GM23338 (cell line): ENCODE measurements around the gene ESR2. TPM values are rescaled to one million over a fixed set of nuclear protein-coding genes. Genes with fewer than 3 reads are reported as not detected.

Experiments used
- ATAC-seq: fragments of 200-7000 bp; cut with Tn5 transposase; 3 replicates; pipeline ENCODE4 v1.9.1; 2020
- DNase-seq: peaks from one replicate; pipeline ENCODE4 v3.0.0-alpha.2; 2015; ENCODE audit warnings: low spot score
- H2AFZ ChIP-seq: fragments of 200-600 bp; sonication (generic); 2 replicates; pipeline ENCODE4 v1.8.0; 2016; ENCODE audit warnings: antibody characterized with exemption, mild to moderate bottlenecking, moderate library complexity
- H3F3A ChIP-seq: fragments of 200-600 bp; sonication (generic); replicated peaks from 2 replicates; pipeline ENCODE4 v1.8.0; 2017; ENCODE audit warnings: antibody characterized with exemption, mixed run types, low read depth
- H3K27ac ChIP-seq: fragments of 200-600 bp; sonication (generic); 2 replicates; pipeline ENCODE4 v1.6.1; 2016; ENCODE audit warnings: low read depth
- H3K27me3 ChIP-seq: fragments of 200-600 bp; sonication (generic); 2 replicates; pipeline ENCODE4 v1.8.0; 2016; ENCODE audit warnings: mild to moderate bottlenecking, mixed run types, moderate library complexity; ENCODE audit not compliant: insufficient read depth
- H3K36me3 ChIP-seq: fragments of 200-600 bp; sonication (generic); 2 replicates; pipeline ENCODE4 v1.8.0; 2016; ENCODE audit warnings: mild to moderate bottlenecking; ENCODE audit not compliant: insufficient read depth
- H3K4me1 ChIP-seq: fragments of 200-600 bp; sonication (generic); 2 replicates; pipeline ENCODE4 v1.8.0; 2016; ENCODE audit warnings: mild to moderate bottlenecking, moderate library complexity; ENCODE audit not compliant: insufficient read depth
- H3K4me2 ChIP-seq: fragments of 200-600 bp; sonication (generic); 2 replicates; pipeline ENCODE4 v1.7.1; 2017; ENCODE audit warnings: mixed run types
- H3K4me3 ChIP-seq: fragments of 200-600 bp; sonication (generic); 2 replicates; pipeline ENCODE4 v1.6.1; 2016; ENCODE audit warnings: mixed run types
- H3K79me2 ChIP-seq: fragments of 200-600 bp; sonication (generic); replicated peaks from 2 replicates; pipeline ENCODE4 v1.8.0; 2017; ENCODE audit warnings: mild to moderate bottlenecking; ENCODE audit not compliant: insufficient read depth
- H3K9me2 ChIP-seq: fragments of 200-600 bp; sonication (generic); 2 replicates; pipeline ENCODE4 v1.8.0; 2017; ENCODE audit not compliant: insufficient read depth
- H4K20me1 ChIP-seq: fragments of 200-600 bp; sonication (generic); replicated peaks from 2 replicates; pipeline ENCODE4 v1.8.0; 2017; ENCODE audit warnings: mild to moderate bottlenecking; ENCODE audit not compliant: insufficient read depth
- H3K27ac Mint-ChIP-seq: 2 replicates; pipeline ENCODE4 v1.8.0; 2020; ENCODE audit warnings: inconsistent platforms, mild to moderate bottlenecking, moderate library complexity, mixed read lengths
- H3K27me3 Mint-ChIP-seq: 3 replicates; pipeline ENCODE4 v1.8.0; 2022; ENCODE audit warnings: low read depth, mild to moderate bottlenecking, moderate library complexity, mixed read lengths, inconsistent platforms; ENCODE audit not compliant: insufficient read depth, poor library complexity
- H3K36me3 Mint-ChIP-seq: 3 replicates; pipeline ENCODE4 v1.8.0; 2021; ENCODE audit warnings: low read depth, mild to moderate bottlenecking, inconsistent platforms, moderate library complexity, mixed read lengths
- H3K4me1 Mint-ChIP-seq: 3 replicates; pipeline ENCODE4 v1.8.0; 2020; ENCODE audit warnings: mild to moderate bottlenecking, inconsistent platforms, mixed read lengths
- H3K4me3 Mint-ChIP-seq: 3 replicates; pipeline ENCODE4 v1.8.0; 2021; ENCODE audit warnings: moderate library complexity, mild to moderate bottlenecking, inconsistent platforms, mixed read lengths
- H3K9me3 Mint-ChIP-seq: 3 replicates; pipeline ENCODE4 v1.8.0; 2020; ENCODE audit warnings: moderate library complexity, mild to moderate bottlenecking, inconsistent platforms, mixed read lengths
- CREB1 ChIP-seq: fragments of 250-450 bp; sonication (Bioruptor Pico); IDR thresholded peaks from 2 replicates; pipeline ENCODE4 v1.5.0; 2020; ENCODE audit warnings: low read depth, mild to moderate bottlenecking, moderate library complexity
- CTCF ChIP-seq, 2 experiments: fragments of 200-600 bp in 1 of 2; sonication (generic) in 1 of 2; conservative IDR thresholded peaks; 2 replicates each; pipeline versions ENCODE4 v1.5.1 to v1.6.1; 2016 to 2017; ENCODE audit warnings: antibody characterized with exemption in 2 of 2, low read depth in 2 of 2, mild to moderate bottlenecking in 2 of 2, moderate library complexity in 1 of 2
- ETS1 ChIP-seq: IDR thresholded peaks from 2 replicates; pipeline ENCODE4 v1.6.1; 2016; ENCODE audit warnings: antibody characterized with exemption
- EZH2 ChIP-seq: fragments of 200-600 bp; sonication (generic); IDR thresholded peaks from one replicate; pipeline ENCODE4 v1.8.0; 2017; ENCODE audit warnings: antibody characterized with exemption, mild to moderate bottlenecking, low read depth; ENCODE audit not compliant: unreplicated experiment
- JUNB ChIP-seq: IDR thresholded peaks from one replicate; pipeline ENCODE4 v1.6.1; 2016; ENCODE audit warnings: antibody characterized with exemption; ENCODE audit not compliant: unreplicated experiment
- NANOG ChIP-seq: IDR thresholded peaks from 2 replicates; pipeline ENCODE4 v1.6.1; 2016; ENCODE audit warnings: antibody characterized with exemption, borderline replicate concordance
- POLR2AphosphoS5 ChIP-seq: IDR thresholded peaks from 2 replicates; pipeline ENCODE4 v1.6.1; 2016; ENCODE audit warnings: antibody characterized with exemption, low read depth
- STAT1 ChIP-seq: IDR thresholded peaks from one replicate; pipeline ENCODE4 v1.6.1; 2016; ENCODE audit warnings: antibody characterized with exemption; ENCODE audit not compliant: unreplicated experiment
- ZNF114 ChIP-seq: fragments of 250-450 bp; sonication (Bioruptor Pico); IDR thresholded peaks from 2 replicates; pipeline ENCODE4 v1.5.0; 2020; ENCODE audit warnings: mild to moderate bottlenecking, moderate library complexity
- ZNF331 ChIP-seq: fragments of 250-450 bp; sonication (Bioruptor Pico); IDR thresholded peaks from 2 replicates; pipeline ENCODE4 v1.5.0; 2020; ENCODE audit warnings: low read depth, mild to moderate bottlenecking, moderate library complexity
- polyA plus RNA-seq: library from polyadenylated mRNA; unstranded; fragments of >200 nt; fragmentation: Nextera tagmentation; extraction: Ambion mirVana; gene quantifications from 2 replicates; pipeline ENCODE4 v1.2.1, GENCODE V29; 2016
- total RNA-seq: library from RNA; depleted of rRNA; stranded (reverse); fragments of >200 nt; shearing (Covaris generic); gene quantifications from 2 replicates; pipeline ENCODE4 v1.2.3, GENCODE V29; 2014
- TF ChIP-seq, protein P1 (sequence below): IDR thresholded peaks from one replicate; pipeline ENCODE4 v1.6.1; 2018; ENCODE audit warnings: antibody characterized with exemption; ENCODE audit not compliant: unreplicated experiment
- TF ChIP-seq, protein P2 (sequence below): fragments of 250-450 bp; sonication (Bioruptor Pico); IDR thresholded peaks from 2 replicates; pipeline ENCODE4 v1.5.0; 2020; ENCODE audit warnings: mild to moderate bottlenecking, moderate library complexity

ESR2 gene
- total and polyA plus RNA-seq, 2 experiments from 2014 or later: 0.58 to 0.59 TPM

- Histone ChIP-seq H3F3A (peaks cover 6% of the 10 kb centered on the region; the same call in 1 of the 2 replicates), H3K9me2 (no peaks in the 10 kb centered on the region), H4K20me1 (no peaks in the 10 kb centered on the region; the same call in 1 of the 2 replicates), H3K27me3 (no peaks in the 10 kb centered on the region), H3K4me2 (no peak overlapping the region), H3K27ac (peak overlapping the region; percentile 80; the same call in 1 of the 2 replicates), H3K36me3 (peaks cover 3% of the 10 kb centered on the region; the same call in 1 of the 2 replicates), H3K4me3 (no peak overlapping the region), H3K4me1 (peaks cover 46% of the 10 kb centered on the region), H3K79me2 (peaks cover 21% of the 10 kb centered on the region), H2AFZ (no peak overlapping the region)
- Mint-ChIP-seq H3K9me3 (no peaks in the 10 kb centered on the region), H3K4me1 (peaks cover 71% of the 10 kb centered on the region), H3K27me3 (peaks cover 6% of the 10 kb centered on the region), H3K4me3 (no peak overlapping the region), H3K27ac (0 out of 2 replicates have a peak overlapping the region, but pooled peaks have one; percentile 17), H3K36me3 (peaks cover 44% of the 10 kb centered on the region)
- DNase-seq (no peak), ATAC-seq (no peak)
- TF ChIP-seq CTCF (conservative IDR thresholded peaks at IDR 0.05; ENCODE audit: low read depth in 2 of 2): no peak
- no peak for TF ChIP-seq EZH2
- TF ChIP-seq, protein P1, sequence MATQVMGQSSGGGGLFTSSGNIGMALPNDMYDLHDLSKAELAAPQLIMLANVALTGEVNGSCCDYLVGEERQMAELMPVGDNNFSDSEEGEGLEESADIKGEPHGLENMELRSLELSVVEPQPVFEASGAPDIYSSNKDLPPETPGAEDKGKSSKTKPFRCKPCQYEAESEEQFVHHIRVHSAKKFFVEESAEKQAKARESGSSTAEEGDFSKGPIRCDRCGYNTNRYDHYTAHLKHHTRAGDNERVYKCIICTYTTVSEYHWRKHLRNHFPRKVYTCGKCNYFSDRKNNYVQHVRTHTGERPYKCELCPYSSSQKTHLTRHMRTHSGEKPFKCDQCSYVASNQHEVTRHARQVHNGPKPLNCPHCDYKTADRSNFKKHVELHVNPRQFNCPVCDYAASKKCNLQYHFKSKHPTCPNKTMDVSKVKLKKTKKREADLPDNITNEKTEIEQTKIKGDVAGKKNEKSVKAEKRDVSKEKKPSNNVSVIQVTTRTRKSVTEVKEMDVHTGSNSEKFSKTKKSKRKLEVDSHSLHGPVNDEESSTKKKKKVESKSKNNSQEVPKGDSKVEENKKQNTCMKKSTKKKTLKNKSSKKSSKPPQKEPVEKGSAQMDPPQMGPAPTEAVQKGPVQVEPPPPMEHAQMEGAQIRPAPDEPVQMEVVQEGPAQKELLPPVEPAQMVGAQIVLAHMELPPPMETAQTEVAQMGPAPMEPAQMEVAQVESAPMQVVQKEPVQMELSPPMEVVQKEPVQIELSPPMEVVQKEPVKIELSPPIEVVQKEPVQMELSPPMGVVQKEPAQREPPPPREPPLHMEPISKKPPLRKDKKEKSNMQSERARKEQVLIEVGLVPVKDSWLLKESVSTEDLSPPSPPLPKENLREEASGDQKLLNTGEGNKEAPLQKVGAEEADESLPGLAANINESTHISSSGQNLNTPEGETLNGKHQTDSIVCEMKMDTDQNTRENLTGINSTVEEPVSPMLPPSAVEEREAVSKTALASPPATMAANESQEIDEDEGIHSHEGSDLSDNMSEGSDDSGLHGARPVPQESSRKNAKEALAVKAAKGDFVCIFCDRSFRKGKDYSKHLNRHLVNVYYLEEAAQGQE: no peak
- no peak for TF ChIP-seq STAT1
- TF ChIP-seq JUNB: no peak
- TF ChIP-seq, protein P2, sequence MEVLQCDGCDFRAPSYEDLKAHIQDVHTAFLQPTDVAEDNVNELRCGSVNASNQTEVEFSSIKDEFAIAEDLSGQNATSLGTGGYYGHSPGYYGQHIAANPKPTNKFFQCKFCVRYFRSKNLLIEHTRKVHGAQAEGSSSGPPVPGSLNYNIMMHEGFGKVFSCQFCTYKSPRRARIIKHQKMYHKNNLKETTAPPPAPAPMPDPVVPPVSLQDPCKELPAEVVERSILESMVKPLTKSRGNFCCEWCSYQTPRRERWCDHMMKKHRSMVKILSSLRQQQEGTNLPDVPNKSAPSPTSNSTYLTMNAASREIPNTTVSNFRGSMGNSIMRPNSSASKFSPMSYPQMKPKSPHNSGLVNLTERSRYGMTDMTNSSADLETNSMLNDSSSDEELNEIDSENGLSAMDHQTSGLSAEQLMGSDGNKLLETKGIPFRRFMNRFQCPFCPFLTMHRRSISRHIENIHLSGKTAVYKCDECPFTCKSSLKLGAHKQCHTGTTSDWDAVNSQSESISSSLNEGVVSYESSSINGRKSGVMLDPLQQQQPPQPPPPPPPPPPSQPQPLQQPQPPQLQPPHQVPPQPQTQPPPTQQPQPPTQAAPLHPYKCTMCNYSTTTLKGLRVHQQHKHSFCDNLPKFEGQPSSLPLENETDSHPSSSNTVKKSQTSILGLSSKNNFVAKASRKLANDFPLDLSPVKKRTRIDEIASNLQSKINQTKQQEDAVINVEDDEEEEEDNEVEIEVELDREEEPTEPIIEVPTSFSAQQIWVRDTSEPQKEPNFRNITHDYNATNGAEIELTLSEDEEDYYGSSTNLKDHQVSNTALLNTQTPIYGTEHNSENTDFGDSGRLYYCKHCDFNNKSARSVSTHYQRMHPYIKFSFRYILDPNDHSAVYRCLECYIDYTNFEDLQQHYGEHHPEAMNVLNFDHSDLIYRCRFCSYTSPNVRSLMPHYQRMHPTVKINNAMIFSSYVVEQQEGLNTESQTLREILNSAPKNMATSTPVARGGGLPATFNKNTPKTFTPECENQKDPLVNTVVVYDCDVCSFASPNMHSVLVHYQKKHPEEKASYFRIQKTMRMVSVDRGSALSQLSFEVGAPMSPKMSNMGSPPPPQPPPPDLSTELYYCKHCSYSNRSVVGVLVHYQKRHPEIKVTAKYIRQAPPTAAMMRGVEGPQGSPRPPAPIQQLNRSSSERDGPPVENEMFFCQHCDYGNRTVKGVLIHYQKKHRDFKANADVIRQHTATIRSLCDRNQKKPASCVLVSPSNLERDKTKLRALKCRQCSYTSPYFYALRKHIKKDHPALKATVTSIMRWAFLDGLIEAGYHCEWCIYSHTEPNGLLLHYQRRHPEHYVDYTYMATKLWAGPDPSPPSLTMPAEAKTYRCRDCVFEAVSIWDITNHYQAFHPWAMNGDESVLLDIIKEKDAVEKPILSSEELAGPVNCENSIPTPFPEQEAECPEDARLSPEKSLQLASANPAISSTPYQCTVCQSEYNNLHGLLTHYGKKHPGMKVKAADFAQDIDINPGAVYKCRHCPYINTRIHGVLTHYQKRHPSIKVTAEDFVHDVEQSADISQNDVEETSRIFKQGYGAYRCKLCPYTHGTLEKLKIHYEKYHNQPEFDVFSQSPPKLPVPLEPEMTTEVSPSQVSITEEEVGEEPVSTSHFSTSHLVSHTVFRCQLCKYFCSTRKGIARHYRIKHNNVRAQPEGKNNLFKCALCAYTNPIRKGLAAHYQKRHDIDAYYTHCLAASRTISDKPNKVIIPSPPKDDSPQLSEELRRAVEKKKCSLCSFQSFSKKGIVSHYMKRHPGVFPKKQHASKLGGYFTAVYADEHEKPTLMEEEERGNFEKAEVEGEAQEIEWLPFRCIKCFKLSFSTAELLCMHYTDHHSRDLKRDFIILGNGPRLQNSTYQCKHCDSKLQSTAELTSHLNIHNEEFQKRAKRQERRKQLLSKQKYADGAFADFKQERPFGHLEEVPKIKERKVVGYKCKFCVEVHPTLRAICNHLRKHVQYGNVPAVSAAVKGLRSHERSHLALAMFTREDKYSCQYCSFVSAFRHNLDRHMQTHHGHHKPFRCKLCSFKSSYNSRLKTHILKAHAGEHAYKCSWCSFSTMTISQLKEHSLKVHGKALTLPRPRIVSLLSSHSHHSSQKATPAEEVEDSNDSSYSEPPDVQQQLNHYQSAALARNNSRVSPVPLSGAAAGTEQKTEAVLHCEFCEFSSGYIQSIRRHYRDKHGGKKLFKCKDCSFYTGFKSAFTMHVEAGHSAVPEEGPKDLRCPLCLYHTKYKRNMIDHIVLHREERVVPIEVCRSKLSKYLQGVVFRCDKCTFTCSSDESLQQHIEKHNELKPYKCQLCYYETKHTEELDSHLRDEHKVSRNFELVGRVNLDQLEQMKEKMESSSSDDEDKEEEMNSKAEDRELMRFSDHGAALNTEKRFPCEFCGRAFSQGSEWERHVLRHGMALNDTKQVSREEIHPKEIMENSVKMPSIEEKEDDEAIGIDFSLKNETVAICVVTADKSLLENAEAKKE: no peak
- no peak for TF ChIP-seq ETS1
- TF ChIP-seq ZNF114 (CRISPR knock-in tag): no peak
- TF ChIP-seq NANOG: no peak
- TF ChIP-seq CREB1: no peak
- no peak for TF ChIP-seq ZNF331 (CRISPR knock-in tag)
- no peak for TF ChIP-seq POLR2AphosphoS5
These were observed 102.4 kb downstream of the ESR2 start for GRCh38 chr14:64191756-64192155.
